OCI-M1 (cell line): ENCODE data around the gene BTBD19.
"Not testable (repeated sequence)": the region's sequence is repeated elsewhere in the genome, so short reads cannot be mapped to it uniquely, and the experiment has no call there.

ENCODE experiments used
- DNase-seq: peaks from one replicate; lab custom pipeline; 2025; lab: John Stamatoyannopoulos, UW

BTBD19 gene

DNA sequence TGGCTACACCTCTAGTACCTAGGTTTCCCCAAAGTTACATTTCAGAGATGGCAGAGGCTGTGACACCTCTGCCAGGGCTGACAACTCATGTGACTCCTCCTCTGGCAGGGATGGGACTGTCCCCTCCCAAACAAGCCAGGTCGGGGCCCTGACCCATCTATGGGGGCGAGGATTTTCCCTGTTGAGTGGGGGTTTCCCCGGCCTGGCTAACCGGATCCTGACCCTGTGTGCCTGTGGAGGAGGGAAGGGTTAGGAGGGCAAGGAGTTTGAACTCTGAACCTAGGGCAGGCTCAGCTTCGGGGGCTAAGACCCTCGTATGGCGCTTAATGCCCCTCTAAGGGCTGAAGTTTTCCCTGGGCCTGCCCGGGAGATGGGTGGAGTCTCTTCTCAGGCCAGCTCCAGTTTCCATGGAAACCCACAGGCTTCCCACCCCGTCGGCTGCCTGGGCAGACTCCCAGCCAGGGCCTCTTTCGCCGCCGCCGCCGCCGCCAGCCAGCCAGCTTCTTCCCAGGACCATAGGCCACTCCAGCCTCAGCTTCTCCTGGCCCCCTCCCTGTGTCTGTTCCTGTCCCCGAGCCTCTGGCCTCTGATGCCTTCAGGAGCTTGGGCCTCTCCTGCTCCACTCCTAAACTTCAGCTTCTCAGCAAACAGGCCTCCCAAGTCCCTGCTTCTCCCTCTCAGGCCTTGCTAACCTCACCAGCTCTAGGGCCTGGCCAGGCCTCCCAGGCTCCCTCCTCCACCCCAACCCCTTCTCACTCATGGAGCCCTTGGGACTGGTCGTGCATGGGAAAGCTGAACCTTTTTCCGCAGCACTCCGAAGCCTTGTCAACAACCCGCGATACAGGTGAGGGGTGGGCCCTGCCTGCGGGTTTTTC, at the start of gene BTBD19:
Gene BTBD19, plus strand, starts transcription at position 461 of the 875 bp plus-strand sequence. Its CDS starts 298 bp downstream, at position 759.
- peak; percentile 43 for DNase-seq

GRCh38 chr1:44759077-44759476, 49.2 kb upstream of the BTBD19 start:
- DNase-seq: no peak

DNA sequence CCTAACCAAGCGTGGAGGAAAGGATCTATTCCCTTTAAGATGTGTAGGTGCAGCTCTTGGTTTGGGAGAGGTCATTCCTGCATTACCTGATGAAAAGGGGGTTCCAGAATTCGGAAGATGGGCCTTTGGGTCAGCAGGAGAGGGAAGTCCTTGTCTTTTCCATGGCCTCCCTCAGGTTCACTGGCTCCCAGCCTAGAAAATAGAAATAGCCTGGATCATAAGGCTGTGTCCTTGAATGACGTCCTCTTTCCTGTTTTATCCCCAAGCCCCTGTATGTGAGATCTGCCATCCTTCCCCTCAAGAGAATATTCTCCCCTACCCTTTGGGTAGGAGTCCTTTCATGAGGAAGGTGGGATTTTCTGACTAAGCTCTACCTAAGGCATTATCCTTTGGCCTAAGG, 47.4 kb upstream of the BTBD19 start:
- DNase-seq: no peak

DNA sequence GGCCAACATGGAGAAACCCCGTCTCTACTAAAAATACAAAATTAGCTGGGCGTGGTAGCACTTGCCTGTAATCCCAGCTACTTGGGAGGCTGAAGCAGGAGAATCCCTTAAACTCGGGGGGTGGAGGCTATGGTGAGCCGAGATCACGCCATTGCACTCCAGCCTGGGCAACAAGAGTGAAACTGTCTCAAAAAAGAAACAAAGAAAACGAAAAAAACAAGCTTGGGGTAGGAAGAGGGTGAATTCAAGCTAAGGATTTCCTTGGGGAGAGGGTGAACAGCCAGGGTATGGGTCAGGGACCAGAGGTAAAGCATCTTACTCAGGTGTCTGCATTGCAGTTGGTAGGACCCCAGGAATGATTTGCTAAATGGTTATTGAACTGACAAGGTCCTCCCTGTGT, 41.9 kb upstream of the BTBD19 start:
- not testable (repeated sequence) for DNase-seq

- peak; percentile 96 for DNase-seq
Observed at GRCh38 chr1:44775078-44775929, 33.0 kb upstream of the BTBD19 start, which contains the start of gene RPS8. RPS8 (plus strand) TSS chr1:44775540; CDS start chr1:44775597, 57 bp downstream.

- DNase-seq: peak; percentile 43
Observed at GRCh38 chr1:44775930-44776729, 32.2 kb upstream of the BTBD19 start.

GRCh38 chr1:44776730-44777068, 31.6 kb upstream of the BTBD19 start:
- DNase-seq: no peak

DNA sequence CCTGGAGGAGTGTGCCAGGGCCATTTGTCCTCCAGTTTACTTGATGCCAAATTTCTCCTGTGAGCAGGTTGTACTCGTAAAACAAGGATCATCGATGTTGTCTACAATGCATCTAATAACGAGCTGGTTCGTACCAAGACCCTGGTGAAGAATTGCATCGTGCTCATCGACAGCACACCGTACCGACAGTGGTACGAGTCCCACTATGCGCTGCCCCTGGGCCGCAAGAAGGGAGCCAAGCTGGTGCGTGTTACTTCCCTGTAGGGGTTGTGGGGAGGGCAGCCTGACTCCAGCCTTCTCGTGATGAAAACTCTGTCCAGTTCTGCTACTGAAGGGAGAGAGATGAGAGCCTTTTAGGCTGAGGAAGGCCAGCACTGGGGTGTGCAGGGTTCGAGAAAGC, 30.8 kb upstream of the BTBD19 start:
- DNase-seq: no peak

DNA sequence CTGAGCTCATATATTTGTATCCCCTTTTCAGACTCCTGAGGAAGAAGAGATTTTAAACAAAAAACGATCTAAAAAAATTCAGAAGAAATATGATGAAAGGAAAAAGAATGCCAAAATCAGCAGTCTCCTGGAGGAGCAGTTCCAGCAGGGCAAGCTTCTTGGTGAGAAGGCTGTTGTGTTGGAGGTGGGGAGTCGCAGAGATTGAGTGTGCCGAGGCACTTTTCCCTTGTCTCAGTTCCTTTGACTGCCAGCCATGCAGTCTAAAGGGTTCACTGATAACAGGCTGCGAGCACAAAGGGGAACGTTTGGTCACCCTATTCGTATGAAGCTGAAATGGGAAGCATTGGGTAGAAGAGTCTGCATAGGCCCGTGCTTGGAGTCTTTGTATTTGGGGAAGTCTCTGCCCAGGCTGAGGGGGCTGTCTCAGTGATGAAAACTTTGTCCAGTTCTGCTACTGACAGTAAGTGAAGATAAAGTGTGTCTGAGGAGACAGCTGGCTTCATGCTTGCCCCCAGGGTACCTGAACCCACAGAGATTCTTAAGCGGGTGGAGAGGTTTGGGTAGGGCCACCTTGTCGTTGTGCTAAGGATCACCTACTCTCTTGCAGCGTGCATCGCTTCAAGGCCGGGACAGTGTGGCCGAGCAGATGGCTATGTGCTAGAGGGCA, 30.2 kb upstream of the BTBD19 start:
- no peak for DNase-seq

DNA sequence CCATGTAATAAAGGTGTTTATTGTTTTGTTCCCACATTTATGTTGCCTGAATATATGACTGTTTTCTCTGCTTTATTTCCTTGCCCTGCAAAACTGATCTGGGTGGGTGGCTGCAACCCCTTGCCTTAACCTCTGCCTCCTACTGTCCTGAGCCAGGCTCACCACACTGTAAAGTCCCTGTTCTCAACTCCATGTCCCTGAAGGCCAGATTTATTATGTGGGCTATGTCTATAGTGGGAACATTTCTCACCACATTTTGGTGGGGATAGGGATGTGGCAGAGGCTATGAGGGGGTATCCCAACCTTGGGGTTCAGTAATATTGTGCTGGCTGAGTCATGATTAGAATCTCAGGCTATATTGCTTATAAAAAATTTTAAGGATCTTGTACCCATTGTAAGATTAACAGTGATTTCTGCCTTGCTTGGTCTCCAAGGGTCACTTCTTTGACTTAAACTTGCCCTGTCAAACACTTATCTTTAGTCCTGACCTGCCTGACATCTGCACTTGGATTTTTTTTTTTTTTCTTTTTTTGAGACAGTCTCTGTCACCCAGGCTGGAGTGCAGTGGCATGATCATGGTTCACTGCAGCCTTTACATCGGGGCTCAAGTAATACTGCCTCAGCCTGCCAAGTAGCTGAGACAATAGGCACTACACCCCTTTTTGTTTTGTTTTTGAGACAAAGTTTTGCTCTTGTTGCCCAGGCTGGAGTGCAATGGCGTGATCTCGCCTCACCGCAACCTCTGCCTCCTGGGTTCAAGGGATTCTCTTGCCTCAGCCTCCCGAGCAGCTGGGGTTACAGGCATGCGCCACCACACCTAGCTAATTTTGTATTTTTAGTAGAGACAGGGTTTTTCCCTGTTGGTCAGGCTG, 29.4 kb upstream of the BTBD19 start:
- DNase-seq: no peak

- no peak for DNase-seq
Observed at GRCh38 chr1:44780583-44781121, 27.7 kb upstream of the BTBD19 start.

- no peak for DNase-seq
Observed at GRCh38 chr1:44783697-44784093, 24.6 kb upstream of the BTBD19 start.

- no peak for DNase-seq
Observed at GRCh38 chr1:44784094-44785028, 24.0 kb upstream of the BTBD19 start.

DNA sequence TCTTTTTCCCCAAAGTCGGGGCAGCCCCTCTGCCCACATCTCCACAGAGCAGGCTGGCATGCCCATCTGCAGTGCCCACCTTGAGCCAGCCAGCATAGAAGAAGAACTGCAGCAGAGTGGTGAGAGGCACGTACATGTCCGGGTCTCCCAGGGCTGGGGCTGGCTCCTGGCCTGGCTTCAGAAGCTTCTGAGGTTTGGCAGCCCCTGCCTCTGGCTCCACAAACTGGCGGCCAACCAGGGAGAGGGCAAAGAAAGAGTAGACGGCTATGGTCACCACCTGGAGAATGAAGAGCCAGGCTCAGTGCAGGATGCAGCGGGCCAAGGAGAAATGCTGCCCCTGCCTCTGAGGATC, 23.3 kb upstream of the BTBD19 start:
- DNase-seq: no peak

GRCh38 chr1:44785501-44786137, 22.7 kb upstream of the BTBD19 start:
- no peak for DNase-seq

DNA sequence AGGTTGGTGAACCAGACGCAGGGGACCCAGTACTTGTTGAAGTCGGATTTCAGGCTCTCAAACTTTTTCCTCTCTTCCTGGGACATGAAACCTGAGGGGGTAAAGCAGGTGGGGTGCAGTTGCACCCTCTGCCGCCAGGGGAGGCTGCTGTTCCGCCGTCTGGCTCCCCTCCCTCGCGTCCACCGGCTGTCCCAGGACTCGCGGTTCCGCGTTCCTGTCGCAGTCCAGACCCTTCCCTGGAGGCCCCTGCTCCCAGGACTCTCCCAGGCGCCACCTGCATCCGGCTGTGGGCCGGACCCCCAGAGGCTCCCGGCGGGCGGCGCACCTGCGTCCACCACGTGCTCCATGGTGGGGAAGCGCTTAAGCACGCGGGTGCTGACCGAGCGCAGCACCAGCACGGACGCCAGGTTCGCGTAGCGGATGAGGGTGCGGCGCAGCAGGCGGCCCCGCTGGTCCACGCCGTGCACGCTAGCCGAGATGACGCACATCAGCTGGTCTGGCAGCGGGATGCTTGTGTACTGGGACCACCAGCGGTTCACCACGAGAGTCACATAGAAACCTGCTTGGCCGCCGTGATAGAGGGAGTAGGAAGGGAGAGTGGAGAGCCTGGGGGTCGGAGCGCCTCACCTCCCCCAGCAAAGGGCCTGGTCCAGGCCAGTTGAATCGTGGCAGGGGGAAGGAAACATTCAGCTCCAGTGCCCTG, 22.0 kb upstream of the BTBD19 start:
- peak; percentile 50 for DNase-seq

GRCh38 chr1:44786841-44787426, 21.4 kb upstream of the BTBD19 start:
- DNase-seq: no peak

DNA sequence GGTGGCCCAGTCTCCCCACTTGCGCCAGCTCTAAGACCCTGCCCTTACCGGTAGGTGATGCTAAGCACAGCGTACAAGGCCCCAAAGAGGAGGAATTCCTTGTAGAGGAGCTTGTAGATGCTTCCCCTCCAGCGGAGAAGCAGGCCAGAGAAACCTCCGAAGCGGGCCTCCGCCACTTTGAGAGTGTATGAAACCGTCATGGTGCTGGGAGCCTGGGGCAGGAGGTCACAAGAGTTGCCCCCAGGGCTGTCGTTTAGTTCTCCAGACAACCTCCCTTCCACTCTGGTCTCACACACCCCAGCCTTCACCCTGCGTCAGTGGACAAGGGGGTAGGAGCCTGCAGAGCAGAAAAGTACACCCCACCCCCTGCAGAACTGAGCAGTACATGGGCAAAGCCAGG, 20.8 kb upstream of the BTBD19 start:
- no peak for DNase-seq
